Gastrocnemius medialis (tissue), 4 donors: ENCODE results near the gene PYGO1.

Source experiments
- POLR2A ChIP-seq, 2 donors: fragments of 450-650 bp; IDR thresholded peaks; one replicate each; pipeline ENCODE4 v1.6.1; 2017; ENCODE audit warnings: antibody characterized with exemption in 2 of 2, mild to moderate bottlenecking in 2 of 2, moderate library complexity in 2 of 2
- TF ChIP-seq, protein P1 (sequence below), 5 experiments: fragments of 450-650 bp in 3 of 5; fragments of 200-600 bp in 2 of 5; sonication (generic) in 2 of 5; IDR thresholded peaks in 4 of 5; conservative IDR thresholded peaks in 1 of 5; 1 replicate in 4 of 5; 2 replicates in 1 of 5; pipeline ENCODE4 v1.5.1; 2016 to 2019; ENCODE audit warnings: antibody characterized with exemption in 5 of 5, mild to moderate bottlenecking in 3 of 5, moderate library complexity in 3 of 5

GRCh38 chr15:55513152-55513551 is 75.0 kb downstream of the PYGO1 start:
- TF ChIP-seq, protein P1, sequence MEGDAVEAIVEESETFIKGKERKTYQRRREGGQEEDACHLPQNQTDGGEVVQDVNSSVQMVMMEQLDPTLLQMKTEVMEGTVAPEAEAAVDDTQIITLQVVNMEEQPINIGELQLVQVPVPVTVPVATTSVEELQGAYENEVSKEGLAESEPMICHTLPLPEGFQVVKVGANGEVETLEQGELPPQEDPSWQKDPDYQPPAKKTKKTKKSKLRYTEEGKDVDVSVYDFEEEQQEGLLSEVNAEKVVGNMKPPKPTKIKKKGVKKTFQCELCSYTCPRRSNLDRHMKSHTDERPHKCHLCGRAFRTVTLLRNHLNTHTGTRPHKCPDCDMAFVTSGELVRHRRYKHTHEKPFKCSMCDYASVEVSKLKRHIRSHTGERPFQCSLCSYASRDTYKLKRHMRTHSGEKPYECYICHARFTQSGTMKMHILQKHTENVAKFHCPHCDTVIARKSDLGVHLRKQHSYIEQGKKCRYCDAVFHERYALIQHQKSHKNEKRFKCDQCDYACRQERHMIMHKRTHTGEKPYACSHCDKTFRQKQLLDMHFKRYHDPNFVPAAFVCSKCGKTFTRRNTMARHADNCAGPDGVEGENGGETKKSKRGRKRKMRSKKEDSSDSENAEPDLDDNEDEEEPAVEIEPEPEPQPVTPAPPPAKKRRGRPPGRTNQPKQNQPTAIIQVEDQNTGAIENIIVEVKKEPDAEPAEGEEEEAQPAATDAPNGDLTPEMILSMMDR (IDR thresholded peaks at IDR 0.05 in 4 of 5, conservative IDR thresholded peaks at IDR 0.05 in 1 of 5): no peak
- TF ChIP-seq POLR2A (IDR thresholded peaks at IDR 0.05): no peak
